ENCODE measurements around the gene AP1B1. TPM values are rescaled to one million over a fixed set of nuclear protein-coding genes. Genes with fewer than 3 reads are reported as not detected.
A peak's percentile ranks its signal among the peaks of the same experiment; 100 is the strongest.

The AP1B1 gene
- total and polyA plus RNA-seq, 11 donors = 18.1 to 74.8 (median 33.8) TPM

DNA sequence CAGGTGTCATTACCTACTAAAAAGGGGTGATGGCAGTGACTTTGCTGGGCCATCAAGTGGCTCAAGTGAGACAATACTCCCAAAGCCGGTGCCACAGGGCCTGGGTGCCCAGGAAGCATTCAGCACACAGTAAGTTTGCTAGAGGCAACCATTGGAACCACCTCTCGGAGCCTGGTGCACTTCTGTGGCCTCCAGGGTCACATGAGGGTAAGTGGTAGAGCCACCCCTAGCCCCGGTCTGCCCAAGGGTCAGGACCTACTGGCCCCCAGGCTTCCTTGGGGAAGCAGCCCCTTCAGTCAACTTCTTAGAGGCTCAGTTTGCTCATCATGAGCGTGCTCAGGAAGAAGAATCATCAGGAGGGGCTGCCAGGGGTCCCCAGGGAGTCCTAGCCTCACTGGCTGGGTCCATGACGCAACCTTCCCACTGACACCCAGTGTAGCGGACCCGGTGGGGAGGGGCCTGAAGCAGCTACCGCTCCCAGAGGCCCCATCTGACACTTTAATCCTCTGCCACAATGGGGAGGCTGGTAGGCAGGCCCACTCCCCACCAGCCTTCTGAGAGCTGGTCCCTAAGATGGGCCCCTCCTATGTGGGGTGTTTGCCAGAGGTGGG is 55.4 kb downstream of the AP1B1 start:
- intact Hi-C loops (cut with DNase I) = no loop called here
- H3K4me1 ChIP-seq = peaks cover 0 to 18% (median 0%) of the 10 kb centered on the region in 12 donors
- ATAC-seq = no peak

DNA sequence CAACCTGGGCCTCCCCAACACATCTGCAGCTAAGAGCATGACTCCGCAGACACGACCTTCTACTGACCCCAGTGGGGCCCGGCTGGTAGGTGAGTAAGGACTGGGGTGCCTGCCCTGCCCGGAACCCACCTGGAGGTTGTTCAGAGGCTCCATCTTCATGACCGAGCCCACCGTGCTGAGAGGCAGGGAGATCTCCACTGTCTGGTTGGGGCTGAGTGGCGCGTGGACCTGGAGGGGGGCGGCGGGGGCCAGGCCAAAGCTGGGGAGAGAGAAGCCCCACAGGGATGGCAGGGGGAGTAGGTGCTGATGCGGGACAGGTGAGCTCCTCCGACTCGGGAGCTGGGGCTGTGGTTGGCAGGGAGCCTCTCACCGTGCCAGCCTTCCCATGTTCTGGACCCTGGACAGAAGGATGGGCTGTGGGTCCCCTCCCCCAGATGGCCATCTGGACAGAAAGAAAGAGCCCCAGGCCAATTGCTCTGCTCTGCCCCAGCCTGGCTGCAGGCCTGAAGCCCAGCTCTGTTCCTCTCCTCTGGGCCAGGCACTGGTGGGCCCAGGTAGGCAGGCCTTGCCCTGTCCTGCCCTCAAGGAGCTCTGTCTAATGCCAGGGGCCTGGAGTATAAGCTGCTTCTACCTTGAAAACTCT is 56.6 kb downstream of the AP1B1 start:
- intact Hi-C loops (cut with DNase I) = no loop called here
- Histone ChIP-seq H3K36me3 (peaks cover 0 to 98% (median 74%) of the 10 kb centered on the region in 9 donors), H3K27ac (no peak overlapping the region), H3K27me3 (no peaks in the 10 kb centered on the region), H3K9me3 (no peaks in the 10 kb centered on the region), H3K4me1 (peaks cover 0 to 12% (median 0%) of the 10 kb centered on the region in 12 donors), H3K4me3 (no peak overlapping the region)
- no peak for DNase-seq
- ATAC-seq = no peak
- 84 to 91% (median 88%) methylated on average over 14 of the region's 14 CpGs for WGBS, 4 donors
- no peak for TF ChIP-seq POLR2A (IDR thresholded peaks at IDR 0.05)
- TF ChIP-seq CTCF (IDR thresholded peaks at IDR 0.05) = no peak

More for the DNA sequence above, 55.4 kb downstream of the AP1B1 start:
- TF ChIP-seq CTCF (IDR thresholded peaks at IDR 0.05) (no peak), POLR2A (IDR thresholded peaks at IDR 0.05) (no peak)
- Histone ChIP-seq H3K27me3 (no peaks in the 10 kb centered on the region), H3K36me3 (peaks cover 0 to 98% (median 71%) of the 10 kb centered on the region in 9 donors), H3K27ac (no peak overlapping the region), H3K9me3 (no peaks in the 10 kb centered on the region), H3K4me3 (no peak overlapping the region)
- no peak for DNase-seq
- 95 to 97% (median 95%) methylated on average over 5 to 8 of the region's 8 CpGs for WGBS, 4 donors

GRCh38 chr22:29331213-29331612 is 57.2 kb downstream of the AP1B1 start:
- H3K4me3 ChIP-seq = no peak overlapping the region
- WGBS, 4 donors = 92 to 95% (median 93%) methylated on average over 8 of the region's 8 CpGs
- DNase-seq (no peak), ATAC-seq (no peak)
- no peak overlapping the region for H3K27ac ChIP-seq
- H3K36me3 ChIP-seq = peaks cover 0 to 98% (median 69%) of the 10 kb centered on the region in 9 donors
- TF ChIP-seq CTCF (IDR thresholded peaks at IDR 0.05) = no peak
- no peak for TF ChIP-seq POLR2A (IDR thresholded peaks at IDR 0.05)
- peaks cover 0 to 10% (median 0%) of the 10 kb centered on the region in 12 donors for H3K4me1 ChIP-seq
- H3K9me3 ChIP-seq = no peaks in the 10 kb centered on the region
- H3K27me3 ChIP-seq = no peaks in the 10 kb centered on the region
- intact Hi-C loops (cut with DNase I) = no loop called here

DNA sequence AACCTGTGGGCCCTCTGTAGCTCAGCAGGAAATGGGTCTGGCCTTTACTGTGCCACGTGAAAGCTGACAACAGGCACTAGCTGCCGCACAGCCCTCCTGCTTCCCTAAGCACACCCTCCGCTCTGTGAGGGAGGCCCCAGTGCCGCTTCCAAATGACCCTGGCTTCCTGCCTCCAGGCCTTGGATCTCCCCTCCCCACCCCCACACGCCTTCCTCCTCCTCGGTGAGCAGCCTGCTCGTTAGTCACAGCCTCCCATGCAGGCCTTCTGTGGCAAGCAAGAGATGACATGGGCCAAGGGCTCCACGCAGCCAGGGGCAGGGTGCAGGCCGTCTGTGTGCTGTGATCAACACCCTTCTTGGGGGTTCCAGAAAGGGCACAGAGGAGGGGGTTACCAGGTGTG is 57.6 kb downstream of the AP1B1 start:
- Histone ChIP-seq H3K27me3 (no peaks in the 10 kb centered on the region), H3K9me3 (no peaks in the 10 kb centered on the region), H3K27ac (no peak overlapping the region), H3K36me3 (peaks cover 0 to 98% (median 64%) of the 10 kb centered on the region in 9 donors), H3K4me1 (peaks cover 0 to 10% (median 0%) of the 10 kb centered on the region in 12 donors), H3K4me3 (no peak overlapping the region)
- 44 to 76% (median 47%) methylated on average over 7 to 9 of the region's 9 CpGs for WGBS, 4 donors
- TF ChIP-seq CTCF (IDR thresholded peaks at IDR 0.05) (no peak), POLR2A (IDR thresholded peaks at IDR 0.05) (no peak)
- peak in 2 of 4 donors; percentile 45 to 60 for ATAC-seq
- DNase-seq = peak in 4 of 5 donors; percentile 53 to 62 (median 57)
- intact Hi-C loops (cut with DNase I) = no loop called here

All from heart left ventricle (tissue), 16 donors.